Left kidney (tissue), 2 donors: ENCODE measurements around the gene MSX2. TPM values are rescaled to one million over a fixed set of nuclear protein-coding genes. Genes with fewer than 3 reads are reported as not detected.

Source experiments
- DNase-seq: peaks from one replicate; pipeline ENCODE4 v3.0.0-alpha.2; 2013
- polyA plus RNA-seq: library from polyadenylated mRNA; unstranded; fragments of 120-200 nt; gene quantifications from one replicate; pipeline ENCODE4 v1.2.1, GENCODE V29; 2013; ENCODE audit not compliant: insufficient read length

The MSX2 gene
- polyA plus RNA-seq, 1 donor = 1.0 TPM

DNA sequence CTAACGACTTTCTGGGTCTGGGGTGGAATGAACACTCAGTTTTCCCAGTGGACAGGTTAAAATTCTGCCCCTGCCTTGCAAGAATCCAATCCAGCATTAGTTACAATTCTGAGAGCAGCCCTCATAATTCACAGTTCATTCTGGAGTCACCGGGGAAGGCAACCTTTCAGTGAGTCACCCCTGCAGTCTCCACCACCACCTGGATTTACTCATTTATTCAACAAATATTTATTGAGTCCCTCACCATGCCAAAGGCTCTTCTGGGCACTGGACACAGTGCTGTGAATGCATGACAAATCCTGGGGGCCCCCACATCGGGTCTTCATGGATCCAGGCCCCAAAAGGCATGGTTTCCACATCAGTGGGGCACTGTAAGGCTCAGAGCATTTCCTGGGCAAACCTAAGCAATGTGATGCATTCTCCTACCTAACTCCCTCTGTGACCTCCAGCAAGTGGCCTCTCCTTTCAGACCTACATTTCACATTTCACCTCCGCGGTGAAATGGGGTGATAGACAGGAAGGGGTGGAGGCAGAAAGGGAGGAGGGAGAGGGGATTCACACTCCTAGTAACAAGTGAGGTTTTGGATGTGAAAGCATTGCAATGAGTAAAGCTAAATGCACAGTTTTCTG, 6.4 kb upstream of the MSX2 start:
- no peak for DNase-seq

DNA sequence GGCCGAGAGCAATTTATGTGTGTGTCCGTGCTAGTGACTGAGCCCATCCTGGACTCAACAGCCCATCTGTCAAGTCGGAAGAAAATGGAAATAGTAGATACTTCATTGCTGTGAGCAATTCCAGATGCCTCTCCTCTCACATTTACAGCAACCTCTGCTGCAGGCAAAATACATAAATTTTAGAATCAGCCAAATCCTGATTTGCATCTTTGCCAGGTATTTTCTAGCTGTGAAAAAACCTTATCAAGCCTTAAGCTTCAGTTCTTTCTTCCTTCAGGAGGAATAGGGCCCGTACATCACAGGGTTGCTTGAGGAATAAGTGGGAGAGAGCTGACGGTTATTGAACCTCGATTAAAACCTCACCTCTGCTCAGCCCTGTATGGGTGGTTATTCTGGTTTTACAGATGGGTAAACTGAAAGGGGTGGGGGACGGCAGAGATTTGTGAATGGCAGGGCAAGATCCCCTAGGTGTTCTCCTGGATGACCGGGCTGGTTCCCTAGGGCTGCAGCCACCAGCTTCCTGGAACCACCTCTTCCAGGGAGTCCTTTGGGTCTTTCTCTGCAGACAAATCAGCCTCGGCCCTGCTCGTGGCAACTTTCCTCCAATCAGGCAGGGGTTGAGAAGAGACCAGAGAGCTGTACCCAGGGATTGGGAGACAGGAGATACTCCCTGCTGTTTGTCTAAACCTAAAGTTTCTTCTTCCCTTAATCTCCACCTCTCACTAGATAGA, 5.3 kb upstream of the MSX2 start:
- no peak for DNase-seq

GRCh38 chr5:174719793-174720611, 4.4 kb upstream of the MSX2 start:
- no peak for DNase-seq

DNA sequence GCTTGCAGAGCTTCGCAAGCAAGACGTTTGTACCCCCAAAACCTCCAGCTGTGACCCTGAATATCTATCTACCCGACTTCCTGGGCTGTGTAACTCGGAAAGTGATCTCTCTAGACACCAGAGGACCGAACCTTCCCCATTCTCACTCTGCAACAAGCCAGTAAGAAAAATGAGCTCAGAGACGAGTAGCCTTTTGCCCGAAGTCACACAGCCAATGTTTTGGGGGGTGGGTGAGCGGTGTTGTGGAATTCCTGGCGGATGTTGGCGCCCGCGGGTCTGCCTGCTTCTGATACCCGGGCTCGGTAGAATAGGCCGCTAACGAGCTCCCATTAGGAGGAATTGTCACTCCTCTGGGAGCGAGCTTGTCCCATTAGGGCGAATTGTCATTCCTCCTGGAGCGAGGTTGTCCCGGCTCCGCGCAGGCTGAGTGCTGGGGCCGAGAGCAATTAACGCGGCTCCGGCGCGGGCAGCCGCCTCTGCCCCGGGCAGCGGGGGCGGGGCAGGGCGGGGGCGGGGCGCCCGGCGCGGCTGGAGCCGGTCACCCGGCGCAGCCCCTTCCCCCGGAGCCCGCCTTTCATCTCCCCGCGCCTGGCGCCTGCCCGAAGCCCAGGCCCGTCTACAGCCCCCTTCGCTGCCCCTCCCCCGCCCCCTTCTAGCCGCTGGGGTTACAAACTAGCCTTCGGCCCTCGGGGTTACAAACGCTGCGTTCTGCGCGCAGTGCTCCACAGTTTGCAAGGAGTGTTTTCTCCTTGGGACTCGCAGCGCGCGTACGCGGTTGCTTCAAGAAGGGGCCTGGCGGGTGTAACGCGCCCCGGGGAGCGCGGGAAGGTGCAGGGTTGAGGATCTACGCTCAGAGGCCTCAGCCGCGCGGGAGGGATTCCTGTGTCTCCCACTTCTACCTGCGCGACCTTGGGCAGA, 3.5 kb upstream of the MSX2 start:
- no peak for DNase-seq

DNA sequence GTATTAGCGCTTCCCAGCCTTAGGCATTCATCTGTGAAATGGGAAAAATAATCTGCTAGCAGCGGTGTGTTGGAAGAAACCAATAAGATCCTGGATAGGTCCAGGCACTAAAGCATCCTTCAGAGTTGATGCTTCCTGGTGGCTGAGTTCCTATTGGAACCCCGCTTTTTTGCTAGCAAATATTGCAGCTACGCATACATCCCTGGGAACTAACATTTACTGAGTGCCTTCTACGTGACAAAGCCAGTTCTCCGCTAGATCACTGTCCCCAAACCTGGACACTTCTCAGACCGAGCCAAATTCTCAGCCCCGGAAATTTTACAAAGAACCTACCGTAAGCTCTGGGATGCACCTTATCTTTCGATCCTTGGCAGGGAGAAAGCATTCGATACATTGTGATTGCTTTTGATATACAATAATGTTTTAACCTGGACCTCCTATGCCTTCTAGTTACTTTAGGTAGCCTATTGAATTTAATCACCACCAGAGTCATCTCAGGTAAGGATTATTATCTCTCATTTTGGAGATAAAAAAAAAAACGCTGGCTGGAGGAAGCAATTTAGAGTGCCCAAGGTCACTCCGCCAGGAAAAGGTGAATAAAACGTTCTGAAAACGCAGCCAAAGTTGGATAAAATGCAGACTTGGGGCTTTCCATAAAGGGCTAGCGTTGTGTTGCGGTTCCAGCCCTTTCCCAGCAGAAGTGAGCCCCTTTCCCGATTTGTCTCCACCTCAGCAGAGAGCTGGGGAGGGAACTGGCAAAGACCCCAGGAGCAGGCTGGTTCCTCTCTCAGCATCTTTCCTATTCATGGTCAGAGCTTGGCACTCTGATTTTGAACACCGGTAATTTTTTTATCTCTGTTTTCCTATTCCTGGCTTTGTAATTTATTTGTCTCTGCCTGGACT, 2.6 kb upstream of the MSX2 start:
- no peak for DNase-seq

GRCh38 chr5:174722500-174722899, 1.9 kb upstream of the MSX2 start:
- no peak for DNase-seq

- no peak for DNase-seq
Observed at GRCh38 chr5:174723315-174723978, 935 bp upstream of the MSX2 start.

GRCh38 chr5:174723979-174724483, 351 bp upstream of the MSX2 start:
- no peak for DNase-seq

GRCh38 chr5:174725261-174725990, 1.0 kb downstream of the MSX2 start:
- DNase-seq = no peak

- DNase-seq = no peak
Observed at GRCh38 chr5:174725991-174726601, 1.7 kb downstream of the MSX2 start.

DNA sequence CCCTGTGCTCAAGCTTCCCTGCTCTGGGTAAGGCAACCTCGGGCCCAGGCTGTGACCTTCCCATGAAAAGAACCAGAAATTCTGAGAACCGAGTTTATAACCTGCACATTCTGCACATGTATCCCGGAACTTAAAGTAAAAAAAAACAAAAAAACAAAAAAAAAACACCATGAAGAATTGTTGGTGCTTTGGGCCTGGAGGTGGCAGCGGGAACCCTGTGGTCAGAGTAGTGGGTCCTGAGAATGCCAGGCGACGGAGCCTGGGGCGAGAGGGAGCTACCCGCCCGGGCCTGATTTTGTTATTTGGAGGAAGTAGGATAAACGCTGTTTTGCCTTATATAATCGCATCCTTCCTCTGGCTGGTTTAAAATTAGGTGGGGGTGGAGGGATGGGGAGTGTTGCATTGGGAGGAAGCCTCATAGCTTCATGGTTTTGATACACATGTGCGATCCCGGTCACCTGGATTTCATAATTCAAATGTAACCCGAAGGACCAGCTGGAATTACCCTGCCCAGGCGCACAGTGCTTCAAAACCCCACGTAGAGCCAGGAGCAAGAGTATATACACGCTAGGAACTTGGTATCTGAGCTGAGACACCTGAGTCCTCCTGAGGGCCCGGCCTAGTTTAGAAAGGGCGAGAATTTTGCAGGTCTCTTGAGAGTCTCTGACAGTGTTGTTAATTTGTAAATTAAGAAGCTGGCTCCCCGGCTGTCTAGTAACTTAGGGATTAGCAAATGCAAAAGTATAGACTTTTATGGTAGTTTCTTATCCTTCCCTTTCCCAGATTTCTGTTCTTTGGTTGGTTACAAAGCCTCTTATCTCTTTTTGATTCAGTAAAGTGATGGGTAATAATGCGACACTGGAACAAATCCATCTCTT, 2.8 kb downstream of the MSX2 start:
- no peak for DNase-seq

- no peak for DNase-seq
Observed at GRCh38 chr5:174727794-174728680, 3.7 kb downstream of the MSX2 start.

DNA sequence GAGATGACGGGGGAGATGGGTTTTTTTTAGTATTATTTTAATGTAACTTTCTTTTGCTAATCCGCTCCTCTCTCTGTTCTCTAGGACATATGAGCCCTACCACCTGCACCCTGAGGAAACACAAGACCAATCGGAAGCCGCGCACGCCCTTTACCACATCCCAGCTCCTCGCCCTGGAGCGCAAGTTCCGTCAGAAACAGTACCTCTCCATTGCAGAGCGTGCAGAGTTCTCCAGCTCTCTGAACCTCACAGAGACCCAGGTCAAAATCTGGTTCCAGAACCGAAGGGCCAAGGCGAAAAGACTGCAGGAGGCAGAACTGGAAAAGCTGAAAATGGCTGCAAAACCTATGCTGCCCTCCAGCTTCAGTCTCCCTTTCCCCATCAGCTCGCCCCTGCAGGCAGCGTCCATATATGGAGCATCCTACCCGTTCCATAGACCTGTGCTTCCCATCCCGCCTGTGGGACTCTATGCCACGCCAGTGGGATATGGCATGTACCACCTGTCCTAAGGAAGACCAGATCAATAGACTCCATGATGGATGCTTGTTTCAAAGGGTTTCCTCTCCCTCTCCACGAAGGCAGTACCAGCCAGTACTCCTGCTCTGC, 4.8 kb downstream of the MSX2 start:
- no peak for DNase-seq

DNA sequence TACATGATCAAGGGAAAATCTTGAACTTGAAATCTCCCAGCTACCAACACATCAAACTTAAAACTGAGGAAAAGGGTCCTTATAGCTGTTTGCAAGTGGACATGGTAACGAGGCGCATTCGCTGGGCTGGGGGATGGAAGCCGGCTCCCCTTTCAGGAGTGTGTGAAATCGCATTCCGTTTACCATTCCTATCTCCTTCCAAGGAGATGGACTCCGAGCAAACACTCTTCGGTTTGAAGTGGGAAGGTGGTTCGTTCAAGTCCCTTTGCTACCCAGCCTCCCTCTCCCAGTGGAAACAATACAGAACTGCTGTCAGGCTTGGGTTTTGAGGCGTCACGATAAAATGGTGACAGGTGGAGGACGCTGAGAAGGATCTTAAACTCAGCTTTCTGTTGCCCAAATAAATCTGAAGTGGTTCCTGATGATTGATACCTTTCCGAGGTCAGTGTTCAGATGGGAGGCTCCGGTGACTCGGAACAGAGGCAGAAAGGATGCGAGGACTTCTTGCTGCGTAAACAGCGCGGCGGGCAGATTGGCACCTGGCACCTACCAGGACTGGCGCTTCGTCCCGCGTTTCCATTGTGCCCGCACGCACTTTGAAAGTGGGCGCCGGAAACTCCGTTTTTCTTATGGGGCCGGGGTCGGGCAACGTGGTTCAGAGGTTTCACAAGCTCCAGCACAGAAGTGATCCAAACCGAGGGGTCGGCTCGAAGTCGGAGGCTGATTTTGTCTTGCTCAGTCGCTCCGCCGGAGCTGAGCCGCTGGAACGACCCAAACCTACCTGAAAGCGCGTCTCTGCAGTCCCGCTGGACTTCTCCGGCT, 7.0 kb downstream of the MSX2 start:
- DNase-seq = no peak
